IMR-90 (cell line): ENCODE measurements around the gene SPARCL1. TPM values are rescaled to one million over a fixed set of nuclear protein-coding genes. Genes with fewer than 3 reads are reported as not detected.

Source experiments
- ATAC-seq: fragments of 200-7000 bp; cut with Tn5 transposase; 2 replicates; pipeline ENCODE4 v1.9.1; 2020; ENCODE audit warnings: low read depth, mild to moderate bottlenecking, moderate library complexity
- BruUV-seq: library from RNA; stranded (reverse); fragments of 400-500 nt; replicated peaks from 2 replicates; lab custom pipeline; 2021; lab: Mats Ljungman, UMichigan
- CTCF ChIA-PET: fragments of 300-600 bp; formaldehyde crosslinking; extraction: SDS; loops from one replicate; lab custom pipeline; 2021; ENCODE audit warnings: antibody characterized with exemption; lab: Yijun Ruan, JAX
- POLR2A ChIA-PET: fragments of 300-600 bp; sonication (Branson Sonifier 250); formaldehyde crosslinking; loops from one replicate; lab custom pipeline; 2022; ENCODE audit warnings: antibody characterized with exemption; ENCODE audit not compliant: unreplicated experiment; lab: Charles Lee
- DNase-seq: peaks from one replicate; pipeline ENCODE4 v3.0.0; 2013
- H2AFZ ChIP-seq: replicated peaks from 2 replicates; pipeline ENCODE3; 2013; ENCODE audit warnings: low read length, mild to moderate bottlenecking; ENCODE audit not compliant: poor library complexity
- H2AK5ac ChIP-seq: 2 replicates; pipeline ENCODE4 v1.6.1; 2013; ENCODE audit warnings: low read depth, low read length, inconsistent platforms
- H2AK9ac ChIP-seq: replicated peaks from 2 replicates; pipeline ENCODE3; 2013; ENCODE audit warnings: mild to moderate bottlenecking, low read depth, low read length, moderate library complexity; ENCODE audit not compliant: poor library complexity
- H2BK120ac ChIP-seq: 2 replicates; pipeline ENCODE4 v1.6.1; 2013; ENCODE audit warnings: low read depth, low read length, inconsistent platforms
- H2BK15ac ChIP-seq: 3 replicates; pipeline ENCODE4 v1.6.1; 2013; ENCODE audit warnings: low read depth, low read length, inconsistent platforms
- H2BK20ac ChIP-seq: 2 replicates; pipeline ENCODE4 v1.6.1; 2013; ENCODE audit warnings: low read depth, mild to moderate bottlenecking, inconsistent platforms, low read length, moderate library complexity
- H2BK5ac ChIP-seq: 2 replicates; pipeline ENCODE4 v1.6.1; 2013; ENCODE audit warnings: mild to moderate bottlenecking, low read depth, low read length, inconsistent platforms; ENCODE audit not compliant: poor library complexity, severe bottlenecking
- H3K14ac ChIP-seq: replicated peaks from 2 replicates; pipeline ENCODE4 v1.6.1; 2013; ENCODE audit warnings: low read depth, low read length, inconsistent platforms
- H3K18ac ChIP-seq: 2 replicates; pipeline ENCODE4 v1.6.1; 2013; ENCODE audit warnings: low read depth, low read length, control low read depth
- H3K23ac ChIP-seq: 2 replicates; pipeline ENCODE4 v1.6.1; 2013; ENCODE audit warnings: low read depth, low read length, inconsistent platforms
- H3K27ac ChIP-seq: 2 replicates; pipeline ENCODE4 v1.5.1; 2013; ENCODE audit warnings: mild to moderate bottlenecking, control low read depth, low read length; ENCODE audit not compliant: insufficient read depth
- H3K27me3 ChIP-seq: 2 replicates; pipeline ENCODE4 v1.6.1; 2013; ENCODE audit warnings: low read length; ENCODE audit not compliant: control insufficient read depth, insufficient read depth
- H3K36me3 ChIP-seq: 2 replicates; pipeline ENCODE4 v1.6.1; 2013; ENCODE audit warnings: low read length, mixed read lengths; ENCODE audit not compliant: control insufficient read depth, insufficient read depth
- H3K4ac ChIP-seq: 2 replicates; pipeline ENCODE4 v1.6.1; 2013; ENCODE audit warnings: low read depth, low read length, inconsistent platforms
- H3K4me1 ChIP-seq: 2 replicates; pipeline ENCODE4 v1.6.1; 2013; ENCODE audit warnings: low read length, mixed read lengths; ENCODE audit not compliant: control insufficient read depth, insufficient read depth
- H3K4me2 ChIP-seq: 2 replicates; pipeline ENCODE4 v1.6.1; 2013; ENCODE audit warnings: low read depth, mild to moderate bottlenecking, control low read depth, low read length, moderate library complexity
- H3K4me3 ChIP-seq: 2 replicates; pipeline ENCODE4 v1.5.1; 2013; ENCODE audit warnings: low read depth, mild to moderate bottlenecking, control low read depth, low read length, moderate library complexity; ENCODE audit not compliant: insufficient read depth
- H3K56ac ChIP-seq: 2 replicates; pipeline ENCODE4 v1.6.1; 2013; ENCODE audit warnings: low read length, inconsistent platforms; ENCODE audit not compliant: insufficient read depth; ENCODE audit errors: extremely low read depth
- H3K79me1 ChIP-seq, 2 experiments: 2 replicates each; pipeline ENCODE4 v1.6.1; 2013; ENCODE audit warnings: low read length in 2 of 2, inconsistent platforms in 1 of 2, low read depth in 1 of 2
- H3K9ac ChIP-seq: 2 replicates; pipeline ENCODE4 v1.6.1; 2013; ENCODE audit warnings: low read depth, low read length, control low read depth
- H3K9me1 ChIP-seq: 2 replicates; pipeline ENCODE4 v1.6.1; 2013; ENCODE audit warnings: low read length, inconsistent platforms; ENCODE audit not compliant: insufficient read depth
- H3K9me3 ChIP-seq: 2 replicates; pipeline ENCODE4 v1.6.1; 2013; ENCODE audit warnings: low read length; ENCODE audit not compliant: control insufficient read depth, insufficient read depth
- H4K20me1 ChIP-seq: 2 replicates; pipeline ENCODE4 v1.6.1; 2013; ENCODE audit warnings: low read length, inconsistent platforms; ENCODE audit not compliant: insufficient read depth
- H4K5ac ChIP-seq: 2 replicates; pipeline ENCODE4 v1.6.1; 2013; ENCODE audit warnings: mild to moderate bottlenecking, low read depth, low read length, control low read depth
- H4K8ac ChIP-seq, 2 experiments: 2 replicates each; pipeline ENCODE4 v1.6.1; 2013; ENCODE audit warnings: low read depth in 2 of 2, low read length in 2 of 2, control low read depth in 1 of 2, inconsistent platforms in 1 of 2
- H4K91ac ChIP-seq: 2 replicates; pipeline ENCODE4 v1.6.1; 2013; ENCODE audit warnings: low read depth, low read length, inconsistent platforms; ENCODE audit not compliant: insufficient read depth
- BHLHE40 ChIP-seq: fragments of 150-350 bp; IDR thresholded peaks from 2 replicates; pipeline ENCODE4 v1.6.1; 2016; ENCODE audit warnings: mild to moderate bottlenecking, low read depth, low read length
- CEBPB ChIP-seq: IDR thresholded peaks from 2 replicates; pipeline ENCODE4 v1.6.1; 2012; ENCODE audit warnings: low read depth, low read length, improper control_type of control experiment
- CHD1 ChIP-seq: IDR thresholded peaks from 2 replicates; pipeline ENCODE4 v1.6.1; 2012; ENCODE audit warnings: low read depth, low read length, improper control_type of control experiment
- FOS ChIP-seq: fragments of 150-350 bp; IDR thresholded peaks from 2 replicates; pipeline ENCODE4 v1.6.1; 2016; ENCODE audit warnings: low read depth, low read length
- MAFK ChIP-seq: IDR thresholded peaks from 2 replicates; pipeline ENCODE4 v1.6.1; 2012; ENCODE audit warnings: low read depth, low read length, improper control_type of control experiment
- MXI1 ChIP-seq: IDR thresholded peaks from 2 replicates; pipeline ENCODE4 v1.6.1; 2012; ENCODE audit warnings: low read depth, mild to moderate bottlenecking, low read length, moderate library complexity, borderline replicate concordance
- NFE2L2 ChIP-seq: fragments of 150-350 bp; IDR thresholded peaks from 2 replicates; pipeline ENCODE4 v1.6.1; 2016; ENCODE audit warnings: low read depth, mild to moderate bottlenecking, low read length
- POLR2A ChIP-seq: IDR thresholded peaks from 2 replicates; pipeline ENCODE4 v1.6.1; 2012; ENCODE audit warnings: mild to moderate bottlenecking, low read depth, low read length
- RAD21 ChIP-seq: IDR thresholded peaks from 2 replicates; pipeline ENCODE4 v1.6.1; 2012; ENCODE audit warnings: low read length, improper control_type of control experiment
- RCOR1 ChIP-seq: IDR thresholded peaks from 2 replicates; pipeline ENCODE4 v1.6.1; 2012; ENCODE audit warnings: mild to moderate bottlenecking, low read length, improper control_type of control experiment; ENCODE audit not compliant: insufficient replicate concordance
- WGBS, 2 experiments: methylation state at CpG; one replicate each; pipeline versions ENCODE4 v1.1.5 to v1.1.7; 2013; ENCODE audit warnings: missing lambda C conversion rate in 2 of 2; ENCODE audit not compliant: insufficient read length in 1 of 2; ENCODE audit errors: extremely low coverage in 2 of 2; 5-methylcytosine and 5-hydroxymethylcytosine counted together
- dilution Hi-C: fragments of 300-500 bp; cut with HindIII; formaldehyde crosslinking; loops from one replicate; pipeline ENCODE4 v1.14.3; 2018; ENCODE audit warnings: low sequenced_read_pairs; ENCODE audit not compliant: unreplicated experiment
- in situ Hi-C: fragments of 300-500 bp; cut with MboI; formaldehyde crosslinking; loops from 3 replicates; pipeline ENCODE4 v1.14.3; 2019; ENCODE audit warnings: low sequenced_read_pairs, inconsistent platforms, mixed read lengths
- intact Hi-C: fragments of 100-400 bp; cut with micrococcal nuclease; formaldehyde crosslinking; loops from 2 replicates; pipeline ENCODE4 v1.10.0; 2022
- polyA plus RNA-seq, 3 experiments: library from polyadenylated mRNA; depleted of rRNA; stranded (reverse); fragments of >200 nt; gene quantifications; 2 replicates each; pipeline ENCODE4 v1.2.3, GENCODE V29; 2012; ENCODE audit warnings: low replicate concordance in 1 of 3
- total RNA-seq: library from RNA; depleted of rRNA; stranded (reverse); fragments of >200 nt; gene quantifications from 2 replicates; pipeline ENCODE4 v1.2.3, GENCODE V29; 2012
- TF ChIP-seq, protein P1 (sequence below): fragments of 150-350 bp; IDR thresholded peaks from 2 replicates; pipeline ENCODE4 v1.6.1; 2017; ENCODE audit warnings: mild to moderate bottlenecking, antibody characterized with exemption, low read length, low read depth
- TF ChIP-seq, protein P2 (sequence below): conservative IDR thresholded peaks from 2 replicates; pipeline ENCODE4 v1.5.1; 2012; ENCODE audit warnings: mild to moderate bottlenecking, low read depth, low read length, improper control_type of control experiment
- TF ChIP-seq, protein P3 (sequence below): fragments of 150-350 bp; IDR thresholded peaks from 2 replicates; pipeline ENCODE4 v1.6.1; 2016; ENCODE audit warnings: low read depth, mild to moderate bottlenecking, low read length, moderate library complexity, borderline replicate concordance

Gene SPARCL1
- total and polyA plus RNA-seq, 2 of the 4 experiments (the other 2 are of a cell fraction): not detected

DNA sequence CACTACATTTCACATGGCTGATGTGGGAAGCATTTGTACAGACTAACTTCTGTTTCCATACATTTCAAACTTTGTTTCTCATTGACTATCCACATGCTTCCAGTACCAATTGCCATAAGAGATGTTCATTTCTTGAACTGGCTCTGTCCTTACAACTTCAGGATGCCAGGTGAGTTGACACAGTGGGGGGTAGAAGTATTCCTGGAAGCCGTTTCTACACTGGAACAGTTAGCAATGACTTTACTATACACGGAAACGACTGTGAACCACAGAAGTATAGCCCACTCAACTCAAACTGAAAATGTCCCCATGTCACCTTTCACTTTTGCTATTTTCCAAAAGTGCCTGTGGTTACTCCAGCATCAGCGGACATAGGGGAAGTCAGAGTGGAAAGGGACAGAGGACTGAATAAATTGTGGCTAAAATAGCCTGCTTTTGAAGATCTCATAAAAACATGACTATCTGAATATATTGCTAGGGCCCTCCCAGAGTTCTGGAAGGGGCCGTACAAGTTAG lies 41.2 kb upstream of the SPARCL1 start:
- Histone ChIP-seq H2BK20ac (no peak overlapping the region), H2BK5ac (no peak overlapping the region), H4K91ac (no peak overlapping the region), H3K9me3 (no peaks in the 10 kb centered on the region), H2BK120ac (no peak overlapping the region), H3K4me3 (no peak overlapping the region), H4K5ac (no peak overlapping the region), H4K8ac (no peak overlapping the region), H3K23ac (no peak overlapping the region), H4K20me1 (no peaks in the 10 kb centered on the region), H3K27ac (no peak overlapping the region), H2AFZ (no peak overlapping the region), H3K4ac (no peak overlapping the region), H3K9me1 (no peaks in the 10 kb centered on the region), H3K4me2 (no peak overlapping the region), H2AK9ac (no peak overlapping the region), H2BK15ac (no peak overlapping the region), H3K4me1 (no peaks in the 10 kb centered on the region), H3K27me3 (no peaks in the 10 kb centered on the region), H3K14ac (no peak overlapping the region), H3K36me3 (no peaks in the 10 kb centered on the region), H3K18ac (no peak overlapping the region), H2AK5ac (no peak overlapping the region), H3K9ac (no peak overlapping the region), H3K56ac (no peak overlapping the region), H3K79me1 (no peaks in the 10 kb centered on the region)
- intact Hi-C loops: no loop called here
- TF ChIP-seq, protein P1, sequence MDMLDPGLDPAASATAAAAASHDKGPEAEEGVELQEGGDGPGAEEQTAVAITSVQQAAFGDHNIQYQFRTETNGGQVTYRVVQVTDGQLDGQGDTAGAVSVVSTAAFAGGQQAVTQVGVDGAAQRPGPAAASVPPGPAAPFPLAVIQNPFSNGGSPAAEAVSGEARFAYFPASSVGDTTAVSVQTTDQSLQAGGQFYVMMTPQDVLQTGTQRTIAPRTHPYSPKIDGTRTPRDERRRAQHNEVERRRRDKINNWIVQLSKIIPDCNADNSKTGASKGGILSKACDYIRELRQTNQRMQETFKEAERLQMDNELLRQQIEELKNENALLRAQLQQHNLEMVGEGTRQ: no peak
- no peak for TF ChIP-seq NFE2L2
- no peak for TF ChIP-seq FOS
- no peak for TF ChIP-seq POLR2A
- no peak for TF ChIP-seq CEBPB
- TF ChIP-seq BHLHE40: no peak
- TF ChIP-seq, protein P2, sequence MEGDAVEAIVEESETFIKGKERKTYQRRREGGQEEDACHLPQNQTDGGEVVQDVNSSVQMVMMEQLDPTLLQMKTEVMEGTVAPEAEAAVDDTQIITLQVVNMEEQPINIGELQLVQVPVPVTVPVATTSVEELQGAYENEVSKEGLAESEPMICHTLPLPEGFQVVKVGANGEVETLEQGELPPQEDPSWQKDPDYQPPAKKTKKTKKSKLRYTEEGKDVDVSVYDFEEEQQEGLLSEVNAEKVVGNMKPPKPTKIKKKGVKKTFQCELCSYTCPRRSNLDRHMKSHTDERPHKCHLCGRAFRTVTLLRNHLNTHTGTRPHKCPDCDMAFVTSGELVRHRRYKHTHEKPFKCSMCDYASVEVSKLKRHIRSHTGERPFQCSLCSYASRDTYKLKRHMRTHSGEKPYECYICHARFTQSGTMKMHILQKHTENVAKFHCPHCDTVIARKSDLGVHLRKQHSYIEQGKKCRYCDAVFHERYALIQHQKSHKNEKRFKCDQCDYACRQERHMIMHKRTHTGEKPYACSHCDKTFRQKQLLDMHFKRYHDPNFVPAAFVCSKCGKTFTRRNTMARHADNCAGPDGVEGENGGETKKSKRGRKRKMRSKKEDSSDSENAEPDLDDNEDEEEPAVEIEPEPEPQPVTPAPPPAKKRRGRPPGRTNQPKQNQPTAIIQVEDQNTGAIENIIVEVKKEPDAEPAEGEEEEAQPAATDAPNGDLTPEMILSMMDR: no peak
- TF ChIP-seq RCOR1: no peak
- no peak for TF ChIP-seq MAFK
- TF ChIP-seq, protein P3, sequence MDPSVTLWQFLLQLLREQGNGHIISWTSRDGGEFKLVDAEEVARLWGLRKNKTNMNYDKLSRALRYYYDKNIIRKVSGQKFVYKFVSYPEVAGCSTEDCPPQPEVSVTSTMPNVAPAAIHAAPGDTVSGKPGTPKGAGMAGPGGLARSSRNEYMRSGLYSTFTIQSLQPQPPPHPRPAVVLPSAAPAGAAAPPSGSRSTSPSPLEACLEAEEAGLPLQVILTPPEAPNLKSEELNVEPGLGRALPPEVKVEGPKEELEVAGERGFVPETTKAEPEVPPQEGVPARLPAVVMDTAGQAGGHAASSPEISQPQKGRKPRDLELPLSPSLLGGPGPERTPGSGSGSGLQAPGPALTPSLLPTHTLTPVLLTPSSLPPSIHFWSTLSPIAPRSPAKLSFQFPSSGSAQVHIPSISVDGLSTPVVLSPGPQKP: no peak
- no peak for TF ChIP-seq RAD21
- TF ChIP-seq CHD1: no peak
- no peak for TF ChIP-seq MXI1
- ChIA-PET POLR2A (no interaction called here), CTCF (interaction anchor here (0.6 kb wide), 1 partner anchor 70 kb away, joined by 3 read pairs; no protein-coding TSS in a partner anchor)
- no CpG with 5 or more reads among the region's 5 CpGs for WGBS, 2 experiments
- ATAC-seq: no peak
- in situ Hi-C loops: no loop called here
- no peak for DNase-seq
- BruUV-seq: no TSS peak
- dilution Hi-C loops: no loop called here
